PFSK-1 (cell line): ENCODE data around the gene BPIFA3.

ENCODE experiments used
- FOXP2 ChIP-seq: optimal IDR thresholded peaks from 2 replicates; pipeline ENCODE3; 2011; ENCODE audit warnings: borderline replicate concordance, control low read depth, inconsistent platforms; ENCODE audit not compliant: insufficient read depth; ENCODE audit errors: extremely low read length, extremely low read depth
- POLR2AphosphoS5 ChIP-seq: IDR thresholded peaks from 2 replicates; pipeline ENCODE4 v1.6.1; 2012; ENCODE audit warnings: low read depth, mild to moderate bottlenecking, control low read depth, low read length, moderate library complexity
- SIN3A ChIP-seq: IDR thresholded peaks from 2 replicates; pipeline ENCODE4 v1.6.1; 2012; ENCODE audit warnings: mild to moderate bottlenecking, low read length, moderate library complexity, borderline replicate concordance; ENCODE audit not compliant: insufficient read depth
- TAF1 ChIP-seq: IDR thresholded peaks from 2 replicates; pipeline ENCODE4 v1.6.1; 2012; ENCODE audit warnings: low read length, control low read depth, borderline replicate concordance; ENCODE audit not compliant: insufficient read depth
- TF ChIP-seq, protein P1 (sequence below), 2 experiments: IDR thresholded peaks; 2 replicates each; pipeline versions ENCODE4 v1.6.1 to v1.8.0; 2011 to 2012; ENCODE audit warnings: low read depth in 2 of 2, low read length in 2 of 2, control low read depth in 1 of 2, inconsistent platforms in 1 of 2, mild to moderate bottlenecking in 1 of 2, moderate library complexity in 1 of 2; ENCODE audit not compliant: insufficient read depth in 1 of 2

Gene BPIFA3

DNA sequence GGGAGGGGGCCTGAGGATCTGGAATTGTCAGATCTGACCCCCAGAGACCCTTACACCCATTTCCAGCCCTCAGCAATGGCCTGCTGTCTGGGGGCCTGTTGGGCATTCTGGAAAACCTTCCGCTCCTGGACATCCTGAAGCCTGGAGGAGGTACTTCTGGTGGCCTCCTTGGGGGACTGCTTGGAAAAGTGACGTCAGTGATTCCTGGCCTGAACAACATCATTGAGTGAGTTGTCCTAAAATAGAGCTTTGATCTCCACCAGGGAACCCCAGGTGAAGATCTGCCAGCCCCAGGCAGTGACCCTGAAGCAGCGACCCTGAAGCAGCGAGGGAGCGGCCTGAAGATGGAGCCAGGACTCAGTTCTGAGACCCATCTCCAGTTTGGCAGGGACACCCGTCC is 20.8 kb downstream of the BPIFA3 start:
- TF ChIP-seq SIN3A (no peak), TAF1 (no peak), FOXP2 (no peak), POLR2AphosphoS5 (no peak)
- TF ChIP-seq, protein P1, sequence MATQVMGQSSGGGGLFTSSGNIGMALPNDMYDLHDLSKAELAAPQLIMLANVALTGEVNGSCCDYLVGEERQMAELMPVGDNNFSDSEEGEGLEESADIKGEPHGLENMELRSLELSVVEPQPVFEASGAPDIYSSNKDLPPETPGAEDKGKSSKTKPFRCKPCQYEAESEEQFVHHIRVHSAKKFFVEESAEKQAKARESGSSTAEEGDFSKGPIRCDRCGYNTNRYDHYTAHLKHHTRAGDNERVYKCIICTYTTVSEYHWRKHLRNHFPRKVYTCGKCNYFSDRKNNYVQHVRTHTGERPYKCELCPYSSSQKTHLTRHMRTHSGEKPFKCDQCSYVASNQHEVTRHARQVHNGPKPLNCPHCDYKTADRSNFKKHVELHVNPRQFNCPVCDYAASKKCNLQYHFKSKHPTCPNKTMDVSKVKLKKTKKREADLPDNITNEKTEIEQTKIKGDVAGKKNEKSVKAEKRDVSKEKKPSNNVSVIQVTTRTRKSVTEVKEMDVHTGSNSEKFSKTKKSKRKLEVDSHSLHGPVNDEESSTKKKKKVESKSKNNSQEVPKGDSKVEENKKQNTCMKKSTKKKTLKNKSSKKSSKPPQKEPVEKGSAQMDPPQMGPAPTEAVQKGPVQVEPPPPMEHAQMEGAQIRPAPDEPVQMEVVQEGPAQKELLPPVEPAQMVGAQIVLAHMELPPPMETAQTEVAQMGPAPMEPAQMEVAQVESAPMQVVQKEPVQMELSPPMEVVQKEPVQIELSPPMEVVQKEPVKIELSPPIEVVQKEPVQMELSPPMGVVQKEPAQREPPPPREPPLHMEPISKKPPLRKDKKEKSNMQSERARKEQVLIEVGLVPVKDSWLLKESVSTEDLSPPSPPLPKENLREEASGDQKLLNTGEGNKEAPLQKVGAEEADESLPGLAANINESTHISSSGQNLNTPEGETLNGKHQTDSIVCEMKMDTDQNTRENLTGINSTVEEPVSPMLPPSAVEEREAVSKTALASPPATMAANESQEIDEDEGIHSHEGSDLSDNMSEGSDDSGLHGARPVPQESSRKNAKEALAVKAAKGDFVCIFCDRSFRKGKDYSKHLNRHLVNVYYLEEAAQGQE (IDR thresholded peaks at IDR 0.05; ENCODE audit: insufficient read depth in 1 of 2, low read depth in 2 of 2, low read length in 2 of 2), result no peak

DNA sequence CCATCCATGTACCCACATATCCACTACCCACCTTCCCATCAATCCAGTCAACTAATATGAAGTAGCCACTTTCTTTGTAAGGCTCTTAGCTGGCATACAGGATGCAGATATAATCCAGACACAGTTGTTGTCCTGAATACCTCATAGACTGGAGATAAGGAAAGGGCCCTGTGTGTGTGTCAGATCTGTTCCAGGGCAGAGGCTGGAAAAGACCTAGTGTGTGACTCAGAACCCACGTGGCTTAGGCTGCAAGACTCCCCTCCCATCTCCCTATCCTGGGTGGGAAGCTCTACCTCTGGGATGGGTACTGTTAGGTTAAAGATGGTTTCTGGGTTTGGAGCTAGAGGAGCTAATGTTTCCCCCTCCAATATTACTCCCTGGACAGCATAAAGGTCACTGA is 22.3 kb downstream of the BPIFA3 start:
- TF ChIP-seq SIN3A (no peak), POLR2AphosphoS5 (no peak), TAF1 (no peak), FOXP2 (no peak)
- TF ChIP-seq, protein P1 (IDR thresholded peaks at IDR 0.05; ENCODE audit: insufficient read depth in 1 of 2, low read depth in 2 of 2, low read length in 2 of 2), result no peak

DNA sequence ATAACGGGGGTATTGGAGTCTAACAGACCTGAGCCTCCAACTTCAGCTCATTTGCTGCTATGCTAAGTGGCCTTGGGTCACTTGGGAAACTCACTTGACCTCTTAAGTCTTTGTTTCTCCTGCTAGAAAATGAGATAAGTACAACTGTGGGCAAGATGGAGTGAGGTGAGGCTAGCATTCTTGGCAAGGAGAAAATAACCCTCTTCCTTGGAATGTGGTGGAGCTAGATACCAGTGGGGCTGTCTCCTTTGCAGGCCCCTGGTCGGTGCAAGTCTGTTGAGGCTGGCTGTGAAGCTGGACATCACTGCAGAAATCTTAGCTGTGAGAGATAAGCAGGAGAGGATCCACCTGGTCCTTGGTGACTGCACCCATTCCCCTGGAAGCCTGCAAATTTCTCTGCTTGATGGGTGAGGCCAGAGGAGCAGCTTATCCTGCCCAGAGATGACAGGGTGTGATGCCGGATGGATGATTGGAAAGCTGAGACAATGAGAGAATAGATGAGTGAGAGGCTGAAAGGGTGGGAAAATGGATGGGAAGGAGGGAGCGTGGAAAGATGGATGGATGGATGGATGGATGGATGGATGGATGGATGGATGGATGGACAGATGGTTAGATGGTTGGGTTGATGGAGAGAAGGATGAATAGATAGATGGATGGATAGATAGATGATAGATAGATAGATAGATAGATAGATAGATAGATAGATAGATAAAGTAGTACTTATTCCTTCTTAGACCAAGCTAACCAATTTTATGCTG is 23.0 kb downstream of the BPIFA3 start:
- no peak for TF ChIP-seq TAF1

DNA sequence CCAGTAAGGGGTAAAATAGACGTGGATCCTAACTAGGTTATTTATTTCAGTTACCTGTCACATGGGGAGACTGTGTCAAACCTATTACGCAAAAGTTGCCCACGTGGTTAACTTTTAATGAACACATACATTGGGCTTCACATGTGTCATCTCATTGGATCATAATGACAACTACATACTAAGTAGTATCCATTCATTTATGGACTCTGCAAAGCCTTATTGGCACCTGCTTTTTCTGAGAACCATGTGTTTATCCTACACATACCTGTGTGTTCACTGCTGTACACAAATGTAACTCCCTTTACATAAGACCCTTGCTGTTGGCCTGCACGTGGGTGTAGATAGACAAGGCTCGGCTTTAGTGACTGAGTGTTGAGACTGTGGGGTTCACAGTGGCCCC is 23.8 kb downstream of the BPIFA3 start:
- TF ChIP-seq, protein P1 (IDR thresholded peaks at IDR 0.05; ENCODE audit: insufficient read depth in 1 of 2, low read depth in 2 of 2, low read length in 2 of 2), result no peak
- TF ChIP-seq SIN3A, result no peak
- no peak for TF ChIP-seq POLR2AphosphoS5
- TF ChIP-seq TAF1, result no peak
- TF ChIP-seq FOXP2, result no peak

DNA sequence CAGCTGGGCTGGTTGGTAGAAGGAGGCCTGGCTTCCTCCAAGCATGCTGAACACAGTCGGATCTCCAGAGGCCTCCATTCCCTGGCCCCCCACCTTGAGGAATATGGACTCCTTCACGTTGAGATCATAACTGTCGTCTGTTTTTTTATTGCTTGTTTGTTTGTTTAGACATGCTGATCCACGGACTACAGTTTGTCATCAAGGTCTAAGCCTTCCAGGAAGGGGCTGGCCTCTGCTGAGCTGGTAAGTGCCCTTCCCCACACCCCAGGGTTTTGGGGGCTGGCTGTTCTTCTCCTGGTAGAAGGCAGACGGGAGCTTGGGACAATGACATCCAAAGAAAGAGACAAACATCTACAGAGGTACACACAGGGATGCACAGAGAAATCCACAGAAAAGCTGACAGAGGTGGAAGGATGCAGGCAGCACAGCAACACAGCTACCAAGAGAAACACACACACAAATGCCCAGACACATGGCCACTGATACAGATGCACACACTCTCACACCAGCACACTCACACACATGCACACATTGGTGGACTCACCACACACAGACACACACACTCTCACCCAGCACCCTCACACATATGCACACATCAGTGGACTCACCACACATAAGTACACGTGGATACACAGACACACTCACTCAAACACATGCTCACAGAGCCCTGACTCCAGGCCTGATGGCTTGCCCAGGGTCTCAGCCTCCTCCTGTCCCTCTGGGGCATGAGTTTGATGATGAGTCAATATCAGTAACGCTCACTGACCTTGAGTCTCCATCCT is 25.4 kb downstream of the BPIFA3 start:
- TF ChIP-seq TAF1, result no peak
- TF ChIP-seq SIN3A, result no peak
- TF ChIP-seq POLR2AphosphoS5, result no peak
- TF ChIP-seq FOXP2, result no peak
- TF ChIP-seq, protein P1 (IDR thresholded peaks at IDR 0.05; ENCODE audit: insufficient read depth in 1 of 2, low read depth in 2 of 2, low read length in 2 of 2), result no peak
